ENCODE data around the gene QSOX2.

The QSOX2 gene

DNA sequence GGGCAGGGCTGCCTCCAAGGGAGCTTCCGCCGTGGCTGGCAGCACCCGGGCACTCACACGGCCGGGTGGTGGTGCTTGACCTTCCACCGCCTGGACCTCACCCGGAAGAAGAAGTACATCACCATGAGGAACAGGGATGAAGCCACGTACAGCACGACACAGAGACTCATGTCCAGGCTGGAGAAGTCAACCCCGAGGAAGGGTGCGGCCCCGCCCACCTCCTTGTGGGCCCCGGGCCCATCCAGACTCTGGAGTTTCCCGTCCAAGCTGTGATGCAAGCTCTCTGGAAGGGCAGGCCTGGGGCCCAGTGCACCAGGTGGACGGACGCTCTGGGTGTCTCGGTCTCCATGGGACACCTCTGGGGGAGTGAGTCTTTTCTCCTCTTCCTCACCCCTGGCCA is 36.9 kb downstream of the QSOX2 start:
- Histone ChIP-seq H3K9ac (ENCODE audit: low read length) (no peak overlapping the region), H3K27me3 (ENCODE audit: control insufficient read depth in 1 of 2, insufficient read depth in 2 of 2, low read length in 2 of 2) (peaks cover 5 to 24% of the 10 kb centered on the region in 2 donors), H3K4me3 (ENCODE audit: low read depth in 1 of 2, low read length in 2 of 2) (no peak overlapping the region), H3K9me3 (ENCODE audit: low read length) (no peaks in the 10 kb centered on the region), H3K36me3 (ENCODE audit: insufficient read depth, low read length) (peaks cover 4% of the 10 kb centered on the region), H3K27ac (ENCODE audit: low read depth, low read length) (no peak overlapping the region), H3K4me1 (ENCODE audit: insufficient read depth, low read length) (no peaks in the 10 kb centered on the region)

DNA sequence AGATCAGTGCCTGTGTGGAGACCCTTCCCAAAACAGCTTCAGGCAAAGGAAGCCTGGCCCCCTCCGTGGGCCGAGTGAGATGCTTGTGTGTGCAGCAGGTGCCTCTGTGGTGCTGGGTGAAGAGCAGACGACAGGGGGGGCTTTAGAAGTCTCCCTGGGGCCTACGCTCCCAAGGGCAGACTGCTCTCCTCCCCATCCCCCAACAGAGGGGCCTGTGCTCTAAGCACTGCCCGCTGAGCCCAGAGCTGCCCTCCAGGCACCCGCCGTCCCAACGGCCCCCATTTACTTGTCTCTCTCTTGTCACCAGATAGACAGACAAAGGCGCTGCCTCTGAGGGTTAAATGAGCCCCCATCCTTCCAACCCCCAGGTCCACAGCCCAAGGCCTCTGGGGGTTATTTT is 38.0 kb downstream of the QSOX2 start:
- Histone ChIP-seq H3K4me3 (ENCODE audit: low read depth in 1 of 2, low read length in 2 of 2) (no peak overlapping the region), H3K4me1 (ENCODE audit: insufficient read depth, low read length) (no peaks in the 10 kb centered on the region), H3K9ac (ENCODE audit: low read length) (no peak overlapping the region), H3K27ac (ENCODE audit: low read depth, low read length) (no peak overlapping the region), H3K36me3 (ENCODE audit: insufficient read depth, low read length) (no peaks in the 10 kb centered on the region), H3K27me3 (ENCODE audit: control insufficient read depth in 1 of 2, insufficient read depth in 2 of 2, low read length in 2 of 2) (peaks cover 9 to 33% of the 10 kb centered on the region in 2 donors), H3K9me3 (ENCODE audit: low read length) (no peaks in the 10 kb centered on the region)

DNA sequence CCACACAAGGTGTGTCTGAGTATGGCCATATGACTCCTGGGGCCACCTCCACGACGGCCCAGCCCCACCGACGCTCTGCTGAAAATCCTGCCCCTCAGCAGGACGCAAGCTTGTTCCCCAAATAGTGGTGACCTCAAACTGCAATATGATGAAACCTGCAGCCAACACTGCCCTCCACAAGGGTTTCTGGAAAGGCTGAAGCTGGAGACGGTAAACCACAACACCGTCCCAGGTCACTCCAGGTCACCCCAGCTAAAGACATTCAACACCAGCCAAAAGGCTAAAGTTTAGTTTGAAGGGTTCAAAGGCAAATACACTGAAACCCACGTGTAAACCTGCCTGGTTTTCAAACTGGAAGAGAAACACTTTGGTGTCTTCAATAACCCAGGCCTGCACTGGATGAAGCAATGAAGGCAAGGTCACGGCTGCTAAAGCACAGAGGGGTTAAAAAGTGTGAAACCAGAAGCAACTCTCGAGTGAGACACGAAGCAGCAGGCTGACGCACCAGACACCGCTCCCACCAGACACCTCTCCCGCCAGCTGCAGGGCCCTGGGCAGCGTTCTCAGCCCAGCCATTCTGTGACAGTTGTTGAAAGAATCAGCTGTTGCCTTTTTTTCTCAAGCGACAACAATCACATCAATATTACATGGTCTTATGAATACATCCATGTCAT is 38.9 kb downstream of the QSOX2 start:
- no peak overlapping the region for H3K4me3 ChIP-seq (ENCODE audit: low read depth in 1 of 2, low read length in 2 of 2)
- no peak overlapping the region for H3K27ac ChIP-seq (ENCODE audit: low read depth, low read length)
- no peaks in the 10 kb centered on the region for H3K9me3 ChIP-seq (ENCODE audit: low read length)
- H3K27me3 ChIP-seq (ENCODE audit: control insufficient read depth in 1 of 2, insufficient read depth in 2 of 2, low read length in 2 of 2) = peaks cover 9 to 41% of the 10 kb centered on the region in 2 donors
- H3K4me1 ChIP-seq (ENCODE audit: insufficient read depth, low read length) = no peaks in the 10 kb centered on the region
- H3K9ac ChIP-seq (ENCODE audit: low read length) = no peak overlapping the region
- no peaks in the 10 kb centered on the region for H3K36me3 ChIP-seq (ENCODE audit: insufficient read depth, low read length)

DNA sequence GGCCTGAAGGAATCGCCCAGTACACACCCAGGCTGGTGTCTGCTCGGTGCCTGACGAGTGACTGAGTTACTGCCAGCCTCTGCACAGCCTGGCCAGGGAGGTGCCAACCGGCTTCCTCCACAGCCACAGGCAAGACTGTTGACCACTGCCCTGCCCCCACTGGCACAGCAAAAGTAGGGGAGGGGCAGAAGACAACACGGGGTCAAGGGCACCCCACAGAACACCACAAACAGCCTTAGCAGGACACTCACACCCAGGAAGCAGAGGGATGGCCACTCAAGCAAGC is 40.0 kb downstream of the QSOX2 start:
- H3K27me3 ChIP-seq (ENCODE audit: control insufficient read depth in 1 of 2, insufficient read depth in 2 of 2, low read length in 2 of 2) = peaks cover 9 to 52% of the 10 kb centered on the region in 2 donors

DNA sequence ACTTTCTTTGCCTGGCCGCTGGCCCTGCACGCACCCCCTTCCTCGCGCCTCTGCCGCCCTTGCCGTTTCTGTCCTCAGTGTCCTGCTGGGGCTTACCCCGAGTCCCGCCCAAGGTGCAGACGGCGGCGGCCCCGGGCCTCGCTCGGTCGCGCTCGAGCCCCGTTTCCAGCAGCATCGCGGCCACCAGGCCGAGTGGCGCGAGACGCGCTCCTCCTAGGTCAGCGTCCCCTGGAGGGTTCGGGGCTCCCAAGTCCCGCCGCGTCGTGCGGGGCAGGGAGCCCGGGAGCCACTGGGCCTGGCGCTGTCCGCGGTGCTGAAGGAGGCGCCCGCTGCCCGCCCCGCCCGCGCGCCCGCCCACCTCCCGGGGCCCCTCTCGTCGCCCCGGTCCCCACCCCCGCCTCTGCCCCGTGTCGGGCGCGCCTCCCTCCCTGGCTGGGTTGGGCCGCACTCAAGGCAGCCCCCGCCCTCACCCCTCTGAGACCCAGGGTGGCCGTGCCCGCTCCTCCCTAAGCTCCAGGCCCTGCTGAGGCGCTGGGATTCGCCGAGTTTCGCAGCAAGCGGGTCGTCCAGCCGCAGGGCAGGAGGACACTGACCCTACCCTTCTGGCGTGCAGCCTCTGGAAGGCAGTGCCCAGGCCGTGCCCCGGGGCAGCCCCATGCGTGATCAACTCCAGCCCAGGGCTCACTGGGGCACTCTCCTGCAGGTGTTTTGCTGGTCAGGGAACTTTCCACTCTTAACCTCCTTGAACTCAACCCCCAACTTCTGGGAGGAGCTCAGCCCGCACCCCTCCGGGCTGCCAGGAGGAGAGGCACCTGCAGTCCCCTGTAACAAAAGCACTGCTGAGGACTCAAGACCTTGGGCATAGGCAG is 40.5 kb downstream of the QSOX2 start, which contains the start of gene LHX3:
LHX3 (minus strand) TSS at position 291 of the 869 bp plus-strand sequence; CDS start at position 175, 116 bp downstream.
- H3K4me3 ChIP-seq (ENCODE audit: low read depth in 1 of 2, low read length in 2 of 2) = no peak within 1 kb of the TSS
- no peaks in the 10 kb centered on the region for H3K9me3 ChIP-seq (ENCODE audit: low read length)
- H3K27me3 ChIP-seq (ENCODE audit: control insufficient read depth in 1 of 2, insufficient read depth in 2 of 2, low read length in 2 of 2) = peaks cover 9 to 58% of the 10 kb centered on the region in 2 donors
- H3K27ac ChIP-seq (ENCODE audit: low read depth, low read length) = no peak within 1 kb of the TSS
- H3K4me1 ChIP-seq (ENCODE audit: insufficient read depth, low read length) = no peaks in the 10 kb centered on the region
- H3K9ac ChIP-seq (ENCODE audit: low read length) = no peak within 1 kb of the TSS
- no peaks in the 10 kb centered on the region for H3K36me3 ChIP-seq (ENCODE audit: insufficient read depth, low read length)

More for the DNA sequence above, 40.0 kb downstream of the QSOX2 start:
- H3K36me3 ChIP-seq (ENCODE audit: insufficient read depth, low read length) = no peaks in the 10 kb centered on the region
- H3K27ac ChIP-seq (ENCODE audit: low read depth, low read length) = no peak overlapping the region
- no peak overlapping the region for H3K4me3 ChIP-seq (ENCODE audit: low read depth in 1 of 2, low read length in 2 of 2)
- no peaks in the 10 kb centered on the region for H3K9me3 ChIP-seq (ENCODE audit: low read length)
- H3K9ac ChIP-seq (ENCODE audit: low read length) = no peak overlapping the region
- no peaks in the 10 kb centered on the region for H3K4me1 ChIP-seq (ENCODE audit: insufficient read depth, low read length)

DNA sequence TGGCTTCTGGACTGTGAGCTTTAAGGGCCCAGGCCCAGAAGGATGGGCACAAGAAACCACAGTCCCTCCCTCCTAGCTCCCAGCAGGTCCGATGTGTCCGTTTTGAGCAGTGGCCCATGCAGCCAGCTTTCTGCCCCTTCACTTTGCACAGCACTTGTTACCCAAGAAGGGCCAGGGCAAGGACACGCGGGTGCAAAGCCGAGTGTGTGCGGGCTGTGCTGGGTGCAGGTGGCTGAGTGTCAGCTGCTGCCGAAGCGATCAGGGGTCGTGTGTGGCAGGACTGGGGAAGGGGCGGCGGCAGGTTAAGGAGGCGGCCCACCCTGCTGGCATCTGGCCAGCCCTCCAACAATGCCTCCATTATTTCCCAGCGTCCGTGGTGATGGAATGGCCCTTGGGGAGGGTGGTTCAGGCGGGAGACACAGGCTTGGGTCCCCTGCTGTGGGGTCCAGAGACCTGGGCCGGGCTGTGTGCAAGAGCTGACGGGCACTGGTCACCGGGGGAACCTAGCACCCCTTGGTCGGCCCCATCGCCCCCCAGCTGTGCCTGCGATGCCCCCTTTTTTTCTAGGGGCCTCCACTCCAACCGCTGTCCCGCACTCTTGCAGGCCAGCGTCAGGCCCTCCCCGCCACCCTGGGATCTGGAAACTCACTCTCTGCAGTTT is 41.3 kb downstream of the QSOX2 start:
- no peak overlapping the region for H3K4me3 ChIP-seq (ENCODE audit: low read depth in 1 of 2, low read length in 2 of 2)
- no peak overlapping the region for H3K9ac ChIP-seq (ENCODE audit: low read length)
- H3K36me3 ChIP-seq (ENCODE audit: insufficient read depth, low read length) = no peaks in the 10 kb centered on the region
- H3K9me3 ChIP-seq (ENCODE audit: low read length) = no peaks in the 10 kb centered on the region
- peaks cover 9 to 66% of the 10 kb centered on the region in 2 donors for H3K27me3 ChIP-seq (ENCODE audit: control insufficient read depth in 1 of 2, insufficient read depth in 2 of 2, low read length in 2 of 2)
- no peak overlapping the region for H3K27ac ChIP-seq (ENCODE audit: low read depth, low read length)
- no peaks in the 10 kb centered on the region for H3K4me1 ChIP-seq (ENCODE audit: insufficient read depth, low read length)

DNA sequence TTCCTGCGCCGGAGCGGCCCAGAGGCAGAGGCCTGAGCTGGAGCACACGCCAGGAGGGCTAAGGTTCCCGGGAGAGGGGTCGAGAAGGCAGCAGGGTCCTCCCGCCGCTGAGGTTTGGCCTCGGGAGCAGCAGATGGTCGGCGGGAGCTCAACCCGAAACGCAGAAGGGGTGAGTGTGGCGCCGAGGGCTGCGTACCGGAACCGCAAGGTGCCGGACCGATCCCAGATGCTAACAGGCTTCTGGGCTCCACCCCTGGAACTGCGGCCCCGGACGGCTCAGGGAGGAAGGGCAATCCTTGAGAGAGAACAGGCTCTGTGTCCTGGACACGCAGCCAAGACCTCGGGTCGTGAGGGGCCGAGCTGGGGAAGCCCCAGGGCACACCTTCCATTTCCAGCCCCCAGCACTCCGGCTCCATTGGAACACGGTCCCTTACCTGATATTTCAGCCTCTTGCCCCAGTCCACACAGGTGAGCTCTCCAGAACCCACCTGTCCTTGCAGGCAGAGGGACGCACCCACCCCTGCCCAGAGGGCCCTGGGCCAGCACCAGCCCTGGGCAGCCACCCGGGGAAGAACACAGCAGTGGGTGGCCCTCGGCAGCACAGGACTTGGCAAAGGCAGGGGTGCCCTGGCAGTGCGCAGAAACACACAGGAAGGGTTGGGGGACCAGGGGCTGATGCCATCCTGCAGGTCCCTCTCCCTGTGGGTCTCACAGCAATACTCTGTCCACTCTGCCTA is 42.0 kb downstream of the QSOX2 start:
- Histone ChIP-seq H3K9ac (ENCODE audit: low read length) (no peak overlapping the region), H3K27me3 (ENCODE audit: control insufficient read depth in 1 of 2, insufficient read depth in 2 of 2, low read length in 2 of 2) (peaks cover 9 to 70% of the 10 kb centered on the region in 2 donors), H3K36me3 (ENCODE audit: insufficient read depth, low read length) (no peaks in the 10 kb centered on the region), H3K9me3 (ENCODE audit: low read length) (no peaks in the 10 kb centered on the region), H3K4me1 (ENCODE audit: insufficient read depth, low read length) (no peaks in the 10 kb centered on the region), H3K27ac (ENCODE audit: low read depth, low read length) (no peak overlapping the region), H3K4me3 (ENCODE audit: low read depth in 1 of 2, low read length in 2 of 2) (no peak overlapping the region)

DNA sequence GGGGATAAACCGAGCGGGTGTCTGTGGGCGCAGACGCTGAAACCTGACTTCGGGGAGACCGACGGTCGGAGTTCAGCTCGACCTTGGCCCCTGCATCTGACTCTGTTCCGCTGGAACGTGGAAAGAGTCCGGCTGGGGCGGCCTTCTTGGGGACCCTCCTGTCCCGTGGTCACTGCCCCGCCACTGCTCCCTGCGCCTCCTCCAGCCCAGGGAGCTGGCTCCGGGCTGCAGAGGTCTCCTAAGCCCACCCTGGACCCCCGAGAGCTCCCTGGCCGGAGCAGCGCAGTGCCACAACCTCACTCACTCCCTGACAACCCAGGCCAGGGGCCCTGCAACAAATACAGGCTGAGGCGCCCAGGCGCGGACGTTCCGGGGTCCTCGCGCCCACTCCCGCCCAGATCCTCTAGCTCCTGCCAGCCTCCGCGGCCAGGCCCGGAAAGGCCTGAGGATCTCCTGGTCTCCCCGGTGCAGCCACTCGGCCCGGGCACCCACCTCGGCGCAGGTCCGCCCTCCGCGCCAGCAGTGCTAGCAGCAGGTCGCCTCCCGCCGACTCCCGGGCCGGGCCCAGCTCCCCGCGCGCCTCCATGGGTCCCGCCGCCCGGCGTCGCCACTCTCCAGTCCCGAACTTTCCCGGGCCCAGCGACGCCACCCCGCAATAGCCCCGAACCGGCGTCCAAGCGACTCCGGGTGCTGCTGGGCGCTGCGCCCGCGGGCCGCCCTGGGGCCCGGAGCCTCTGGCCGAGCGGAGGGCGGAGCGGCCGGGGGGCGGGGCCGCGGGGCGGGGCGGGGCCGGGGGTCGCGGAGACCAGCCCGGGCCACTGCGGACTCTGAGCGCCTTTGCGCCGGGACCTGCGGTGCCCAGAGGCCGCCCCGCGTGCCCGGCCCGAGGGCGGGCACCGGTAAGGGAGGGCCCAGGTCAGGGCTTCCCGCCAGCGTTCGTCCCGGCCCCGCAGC is 42.9 kb downstream of the QSOX2 start:
- H3K4me3 ChIP-seq (ENCODE audit: low read depth in 1 of 2, low read length in 2 of 2) = no peak overlapping the region
- no peak overlapping the region for H3K9ac ChIP-seq (ENCODE audit: low read length)
- H3K27ac ChIP-seq (ENCODE audit: low read depth, low read length) = no peak overlapping the region
- no peaks in the 10 kb centered on the region for H3K4me1 ChIP-seq (ENCODE audit: insufficient read depth, low read length)
- peaks cover 9 to 78% of the 10 kb centered on the region in 2 donors for H3K27me3 ChIP-seq (ENCODE audit: control insufficient read depth in 1 of 2, insufficient read depth in 2 of 2, low read length in 2 of 2)
- H3K36me3 ChIP-seq (ENCODE audit: insufficient read depth, low read length) = no peaks in the 10 kb centered on the region
- H3K9me3 ChIP-seq (ENCODE audit: low read length) = no peaks in the 10 kb centered on the region

DNA sequence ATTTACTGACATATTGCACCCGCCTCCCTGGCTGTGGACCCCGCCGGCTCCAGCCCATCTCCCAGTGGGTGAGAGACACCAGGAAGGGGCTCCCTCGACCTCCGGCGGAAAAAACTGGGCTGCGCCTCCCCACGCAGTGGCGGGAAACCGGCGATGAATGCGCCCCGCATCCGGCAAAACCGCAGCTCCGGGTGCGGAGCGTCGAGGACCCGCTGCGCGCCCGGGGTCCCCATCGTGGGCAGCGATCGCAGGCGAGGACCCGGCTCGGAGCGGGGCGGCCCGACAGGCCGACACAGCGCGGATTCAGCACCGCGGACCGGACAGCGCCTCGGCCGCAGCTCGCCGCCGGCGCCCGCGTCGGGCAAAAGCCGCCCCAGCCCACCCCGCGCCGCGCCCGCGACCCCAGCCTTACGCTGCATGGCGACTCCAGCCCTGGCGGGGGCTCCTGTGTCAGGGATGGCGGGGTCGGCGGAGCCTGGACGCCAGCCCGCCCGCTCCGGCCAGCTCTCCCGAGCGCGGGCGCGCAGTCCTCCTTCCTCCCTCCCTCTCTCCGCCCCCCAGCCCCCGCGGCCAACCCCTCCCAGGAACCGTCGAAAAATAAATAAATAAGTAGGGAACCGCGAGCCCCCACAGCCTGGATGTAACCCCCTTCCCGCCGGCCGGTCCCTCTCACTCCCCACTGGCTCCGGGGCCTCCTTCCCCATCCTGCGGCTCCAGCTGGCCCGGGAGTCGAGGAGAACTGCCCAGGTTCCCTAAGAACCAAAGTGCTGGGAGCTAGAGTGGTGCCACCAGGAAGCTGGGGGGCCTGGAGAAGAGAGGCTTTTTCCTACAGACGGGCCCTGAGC is 43.8 kb downstream of the QSOX2 start:
- no peaks in the 10 kb centered on the region for H3K9me3 ChIP-seq (ENCODE audit: low read length)
- no peaks in the 10 kb centered on the region for H3K4me1 ChIP-seq (ENCODE audit: insufficient read depth, low read length)
- no peak overlapping the region for H3K9ac ChIP-seq (ENCODE audit: low read length)
- no peaks in the 10 kb centered on the region for H3K36me3 ChIP-seq (ENCODE audit: insufficient read depth, low read length)
- H3K4me3 ChIP-seq (ENCODE audit: low read depth in 1 of 2, low read length in 2 of 2) = no peak overlapping the region
- H3K27ac ChIP-seq (ENCODE audit: low read depth, low read length) = no peak overlapping the region
- H3K27me3 ChIP-seq (ENCODE audit: control insufficient read depth in 1 of 2, insufficient read depth in 2 of 2, low read length in 2 of 2) = peaks cover 9 to 87% of the 10 kb centered on the region in 2 donors

DNA sequence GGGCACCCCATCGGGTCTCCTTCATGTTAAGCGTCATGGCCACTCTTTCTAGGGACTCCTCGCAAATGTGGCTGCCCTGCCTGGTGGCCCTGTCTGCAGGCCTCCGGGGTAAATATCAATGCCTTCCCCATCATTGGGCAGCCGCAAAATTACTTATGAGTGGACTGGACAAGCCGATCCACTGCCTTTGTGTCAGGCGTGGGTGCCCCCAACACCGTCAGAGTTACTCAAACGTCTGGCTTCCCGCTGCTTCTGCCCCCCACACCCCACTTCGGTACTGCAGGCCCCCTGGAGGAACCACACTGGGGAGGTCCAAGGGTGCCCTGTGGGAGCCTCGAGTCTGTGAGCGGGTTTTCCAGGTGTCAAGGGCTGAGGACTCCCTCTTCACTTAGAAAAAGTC is 44.4 kb downstream of the QSOX2 start:
- no peaks in the 10 kb centered on the region for H3K36me3 ChIP-seq (ENCODE audit: insufficient read depth, low read length)
- H3K4me3 ChIP-seq (ENCODE audit: low read depth in 1 of 2, low read length in 2 of 2) = no peak overlapping the region
- H3K9me3 ChIP-seq (ENCODE audit: low read length) = no peaks in the 10 kb centered on the region
- H3K27me3 ChIP-seq (ENCODE audit: control insufficient read depth in 1 of 2, insufficient read depth in 2 of 2, low read length in 2 of 2) = peaks cover 11 to 94% of the 10 kb centered on the region in 2 donors
- H3K9ac ChIP-seq (ENCODE audit: low read length) = no peak overlapping the region
- H3K4me1 ChIP-seq (ENCODE audit: insufficient read depth, low read length) = no peaks in the 10 kb centered on the region
- no peak overlapping the region for H3K27ac ChIP-seq (ENCODE audit: low read depth, low read length)

Measured in muscle layer of colon (tissue), 2 donors.